Tibial nerve (tissue), 3 donors: ENCODE measurements around the gene UGT1A4.

Experiments used
- CTCF ChIP-seq, 5 experiments: fragments of 200-600 bp in 3 of 5; fragments of 450-650 bp in 2 of 5; sonication (generic) in 3 of 5; IDR thresholded peaks; one replicate each; pipeline ENCODE4 v1.5.1; 2016 to 2019; ENCODE audit warnings: antibody characterized with exemption in 5 of 5, mild to moderate bottlenecking in 3 of 5, moderate library complexity in 2 of 5
- POLR2A ChIP-seq, 2 donors: fragments of 450-650 bp; IDR thresholded peaks; one replicate each; pipeline ENCODE4 v1.6.1; 2017; ENCODE audit warnings: antibody characterized with exemption in 2 of 2, mild to moderate bottlenecking in 2 of 2, moderate library complexity in 2 of 2

- no peak for TF ChIP-seq POLR2A (IDR thresholded peaks at IDR 0.05)
- no peak for TF ChIP-seq CTCF (IDR thresholded peaks at IDR 0.05)
Observed at GRCh38 chr2:233681521-233682099, 36.9 kb upstream of the UGT1A4 start, which contains the start of gene UGT1A7.
